Activated CD4-positive, alpha-beta T cell treated with anti-CD3 and anti-CD28 coated beads for 24 hours (primary cell): Measurements from ENCODE around the gene GPATCH11.

Experiments
- DNase-seq, 2 donors: peaks; one replicate each; pipeline ENCODE4 v3.0.0-alpha.2; 2020; ENCODE audit warnings: low read depth in 2 of 2

The GPATCH11 gene

DNA sequence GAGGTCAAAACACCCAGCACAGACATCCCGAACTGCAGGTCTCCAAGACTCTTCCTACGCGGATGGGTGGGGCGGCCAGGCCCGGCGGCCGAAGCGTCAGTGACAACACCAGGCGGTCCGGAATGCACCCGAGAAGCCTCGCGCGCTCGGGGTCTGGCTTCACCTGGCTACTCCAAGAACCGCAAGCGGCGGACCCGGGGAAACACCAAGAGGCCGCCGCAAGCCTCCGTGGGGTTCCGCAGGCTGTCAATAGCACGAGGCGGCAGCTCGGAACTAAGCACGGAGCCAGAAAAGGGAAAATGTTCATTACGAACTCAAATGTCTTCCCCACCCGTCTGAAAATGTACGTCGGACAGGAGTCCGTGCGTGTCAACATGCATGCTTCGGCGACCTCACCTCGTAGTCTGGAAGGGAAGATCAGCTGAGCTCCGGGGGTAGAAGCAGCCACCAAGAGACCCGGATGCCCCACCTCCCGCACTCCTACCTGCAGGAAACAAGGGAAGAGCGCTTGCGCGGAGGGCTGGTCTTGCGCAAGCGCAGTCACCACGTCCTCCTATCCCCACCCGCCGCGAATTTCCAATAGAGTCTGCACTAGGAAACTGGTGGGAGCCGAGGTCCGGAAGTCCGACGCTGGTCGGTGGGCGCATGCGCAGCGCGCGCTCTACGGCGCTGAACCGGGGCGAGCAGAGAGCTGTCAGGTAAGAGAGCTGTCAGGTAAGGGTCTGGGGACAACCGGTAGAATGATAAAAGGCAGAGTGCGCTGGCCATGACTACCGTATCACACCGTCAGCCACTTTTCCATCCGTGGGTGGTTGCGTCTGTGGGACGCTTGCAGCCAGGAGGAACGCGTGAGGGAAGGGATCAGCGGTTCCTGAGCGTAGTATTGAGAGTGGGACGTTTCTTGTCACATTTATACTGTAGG lies at the start of gene GPATCH11, which contains the start of gene HEATR5B:
TSS of gene GPATCH11 (plus strand) at position 646 of the 922 bp plus-strand sequence. CDS start 3,864 bp downstream, outside the sequence.
TSS of gene HEATR5B (minus strand) at position 500 of the 922 bp plus-strand sequence. CDS start 958 bp downstream, outside the sequence.
- DNase-seq: peak; percentile 83 to 84

GRCh38 chr2:37037771-37038170 lies 46.5 kb upstream of the GPATCH11 start:
- DNase-seq: no peak

GRCh38 chr2:37039580-37039979 lies 44.7 kb upstream of the GPATCH11 start:
- DNase-seq: no peak

GRCh38 chr2:37052600-37053332 lies 31.6 kb upstream of the GPATCH11 start:
- no peak for DNase-seq

DNA sequence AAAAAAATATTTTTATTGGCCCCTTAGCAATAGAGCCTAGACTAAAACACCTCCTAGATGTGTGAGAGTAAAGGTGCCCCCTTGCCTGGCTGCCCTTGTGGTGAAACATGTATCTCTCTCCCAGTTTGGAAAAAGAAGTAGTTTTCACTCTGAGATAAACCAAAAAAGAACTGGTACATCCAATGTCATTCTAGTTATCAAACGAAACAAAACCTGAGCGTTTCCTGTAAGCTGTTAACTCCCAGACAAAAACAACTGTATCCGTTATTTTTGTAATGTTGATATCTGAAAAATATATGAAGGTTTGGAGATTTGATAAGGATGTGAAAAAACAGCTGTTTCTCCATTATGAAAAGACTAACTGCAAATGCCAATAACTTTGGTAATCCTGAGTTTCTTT lies 24.5 kb upstream of the GPATCH11 start:
- no peak for DNase-seq

- no peak for DNase-seq
These were observed 23.9 kb upstream of the GPATCH11 start for GRCh38 chr2:37060446-37060845.

DNA sequence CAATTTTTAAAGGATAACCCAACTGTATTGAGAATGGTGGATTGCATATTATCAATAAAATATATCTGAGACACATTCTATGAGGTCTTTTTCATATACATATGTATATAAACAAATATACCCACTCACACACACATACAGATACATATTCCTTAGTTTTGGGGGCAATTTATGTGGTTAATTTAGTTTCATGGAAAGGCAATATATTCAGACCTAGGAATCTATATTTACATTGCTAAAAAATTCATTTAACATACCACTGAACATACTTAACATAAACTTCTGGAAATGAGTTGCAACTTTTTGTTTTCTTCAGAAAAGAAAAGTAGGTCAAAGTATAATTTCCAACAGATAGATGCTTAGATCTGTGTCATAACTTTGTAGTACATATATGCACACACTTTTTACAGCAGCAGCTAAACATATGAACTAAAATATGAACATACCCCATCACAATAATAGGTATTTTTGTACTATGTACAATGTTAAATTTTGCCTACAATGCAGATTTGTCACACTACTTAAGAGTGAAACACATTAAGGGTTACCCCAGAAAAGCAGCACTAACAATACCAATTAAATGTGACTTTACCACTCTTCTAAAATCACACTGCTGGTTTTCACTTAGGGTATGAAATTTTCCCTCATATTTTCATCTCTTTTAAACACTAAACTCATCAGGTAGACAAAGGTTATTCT lies 23.2 kb upstream of the GPATCH11 start:
- no peak for DNase-seq

- no peak for DNase-seq
These were observed 22.5 kb upstream of the GPATCH11 start for GRCh38 chr2:37061776-37062175.

DNA sequence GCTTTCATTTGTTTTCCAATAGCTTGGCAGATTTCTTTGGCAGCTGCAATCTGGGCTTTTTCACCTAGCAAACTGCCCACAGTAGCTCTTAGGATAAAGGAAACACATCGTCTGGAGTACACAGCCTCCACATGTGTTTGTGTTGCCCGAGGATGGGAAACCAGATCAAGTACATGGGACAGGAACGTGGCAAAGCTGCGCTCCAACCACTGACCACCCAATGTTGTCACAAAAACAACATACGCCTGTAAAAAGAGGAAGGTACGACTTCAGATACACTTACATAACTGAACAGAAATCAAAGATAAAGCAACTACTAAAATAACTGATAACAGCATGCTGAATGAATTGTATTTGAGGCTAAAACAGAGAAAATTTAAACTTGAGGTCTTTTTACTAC lies 15.6 kb upstream of the GPATCH11 start:
- DNase-seq: no peak

DNA sequence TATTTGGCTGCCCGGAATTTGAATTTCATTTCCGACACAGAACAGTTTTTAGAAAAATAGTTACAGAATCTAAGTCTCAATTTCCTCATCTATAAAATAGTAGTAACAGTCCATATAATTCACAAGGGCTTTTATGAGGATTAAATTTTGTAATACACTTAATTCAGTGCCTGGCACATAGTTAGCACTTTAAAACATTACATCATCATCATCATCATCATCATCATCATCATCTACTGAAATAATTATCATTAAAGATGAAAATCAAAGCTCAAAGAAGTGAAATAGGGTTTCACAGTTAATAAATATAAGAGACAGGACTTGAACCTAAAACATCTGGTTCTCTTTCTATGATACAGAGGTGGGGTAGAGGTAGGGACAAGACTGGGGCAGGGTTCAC lies 13.4 kb upstream of the GPATCH11 start:
- no peak for DNase-seq

- DNase-seq: no peak
These were observed 4.1 kb upstream of the GPATCH11 start for GRCh38 chr2:37080266-37080665.

GRCh38 chr2:37080689-37081088 lies 3.6 kb upstream of the GPATCH11 start:
- DNase-seq: no peak

DNA sequence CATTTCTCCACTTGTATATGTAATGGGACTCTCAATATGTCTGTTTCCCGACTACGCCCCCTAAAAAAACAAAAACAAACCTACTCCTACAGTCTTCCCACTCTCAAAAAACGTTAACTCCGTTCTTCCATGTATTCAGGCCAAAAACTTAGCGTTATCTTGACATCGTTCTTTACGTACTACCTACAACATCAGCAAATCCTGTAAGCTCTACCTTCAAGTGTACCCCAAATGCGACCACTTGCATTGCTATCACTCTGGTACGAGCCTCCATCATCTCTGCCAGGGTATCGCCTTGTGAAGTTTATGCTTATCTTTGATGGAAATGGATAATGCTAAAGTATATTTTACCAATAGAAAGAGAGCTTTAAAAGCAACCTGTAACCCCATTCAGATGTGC lies 479 bp downstream of the GPATCH11 start:
- DNase-seq: no peak

DNA sequence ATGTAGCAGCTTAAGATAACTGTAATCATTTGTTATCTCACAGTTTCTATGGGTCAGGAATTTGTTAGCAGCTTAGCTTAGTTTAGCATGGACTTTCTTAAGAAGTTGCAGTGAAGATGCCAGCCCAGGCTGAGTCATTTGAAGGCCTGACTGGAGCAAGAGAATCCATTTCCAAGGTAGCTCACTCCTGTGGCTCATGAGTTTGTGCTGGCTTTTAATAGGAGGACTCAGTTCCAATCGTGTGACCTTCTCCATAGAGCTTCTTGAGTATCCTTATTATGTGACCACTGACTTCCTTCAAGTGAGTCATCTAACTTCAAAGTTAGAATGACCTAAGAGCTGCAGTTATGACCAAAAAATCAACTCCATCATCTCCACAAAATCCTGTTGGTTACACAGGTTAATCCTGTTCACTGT lies 1.4 kb downstream of the GPATCH11 start:
- DNase-seq: no peak

DNA sequence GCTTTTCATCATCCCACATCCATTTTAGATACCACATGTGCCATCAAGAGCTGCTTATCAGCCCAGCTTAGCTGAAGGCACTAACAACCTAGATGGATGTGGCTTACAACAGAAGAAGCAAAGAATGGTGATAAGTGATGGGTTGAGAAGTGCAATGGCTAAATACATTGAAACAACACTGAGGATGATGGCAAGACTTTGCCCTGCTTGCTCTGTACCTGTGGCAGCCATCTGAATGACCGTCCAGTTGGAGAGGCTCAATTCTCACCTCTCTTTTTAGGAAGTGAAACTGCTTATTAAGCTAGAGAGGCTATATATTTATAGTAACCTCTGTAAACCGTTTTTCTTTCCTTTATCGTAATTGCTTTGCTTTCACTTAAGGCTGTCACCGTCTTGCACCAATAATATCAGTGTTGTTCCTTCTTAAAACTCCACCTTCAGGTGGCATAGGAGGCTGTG lies 5.7 kb downstream of the GPATCH11 start:
- no peak for DNase-seq

DNA sequence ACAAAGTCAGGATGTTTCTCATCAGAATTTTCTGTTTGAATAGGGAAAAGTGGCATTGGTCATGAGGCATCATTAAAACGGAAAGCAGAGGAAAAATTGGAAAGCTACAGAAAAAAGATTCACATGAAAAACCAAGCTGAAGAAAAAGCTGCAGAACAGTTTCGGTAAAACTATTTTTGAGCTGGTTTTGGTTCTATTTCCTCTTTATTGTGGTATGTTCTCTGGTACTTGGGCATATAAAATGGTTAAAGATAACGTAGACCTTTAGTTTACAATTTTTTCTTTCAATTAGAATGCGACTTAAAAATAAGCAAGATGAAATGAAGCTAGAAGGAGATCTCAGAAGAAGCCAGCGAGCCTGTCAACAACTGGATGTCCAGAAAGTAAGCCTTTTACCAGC lies 7.6 kb downstream of the GPATCH11 start:
- no peak for DNase-seq

- no peak for DNase-seq
These were observed 12.2 kb downstream of the GPATCH11 start for GRCh38 chr2:37096568-37096967.

DNA sequence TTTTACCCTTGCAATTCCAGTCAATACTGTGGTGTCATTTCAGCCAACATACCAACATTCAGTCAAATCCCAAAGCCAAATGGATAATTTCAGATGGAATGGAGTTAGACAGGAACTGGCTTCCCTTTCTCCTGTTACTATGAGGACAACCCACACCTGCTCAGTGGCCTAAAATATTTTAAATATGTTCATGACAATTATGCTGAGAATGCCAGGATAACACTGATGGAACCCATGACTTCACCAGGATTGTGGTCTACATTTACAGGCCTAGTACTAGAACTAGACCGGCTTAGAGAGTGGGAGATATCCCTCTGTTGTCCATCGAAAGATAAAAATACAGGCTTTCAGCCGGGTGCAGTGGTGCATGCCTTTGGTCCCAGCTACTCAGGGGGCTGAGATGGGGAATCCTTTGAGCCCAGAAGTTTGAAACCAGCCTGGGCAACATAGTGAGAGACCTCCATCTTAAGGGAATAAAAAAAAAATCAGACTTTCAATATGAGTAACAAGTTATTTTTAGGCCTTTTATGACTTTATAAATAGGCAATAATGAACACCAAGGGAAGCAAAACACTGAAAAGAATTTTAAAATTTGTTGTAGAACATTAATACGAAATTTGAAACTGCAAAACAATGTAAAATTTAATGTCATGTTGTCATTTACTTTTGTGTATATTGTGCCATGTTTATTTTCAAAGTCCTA lies 14.2 kb downstream of the GPATCH11 start:
- no peak for DNase-seq

DNA sequence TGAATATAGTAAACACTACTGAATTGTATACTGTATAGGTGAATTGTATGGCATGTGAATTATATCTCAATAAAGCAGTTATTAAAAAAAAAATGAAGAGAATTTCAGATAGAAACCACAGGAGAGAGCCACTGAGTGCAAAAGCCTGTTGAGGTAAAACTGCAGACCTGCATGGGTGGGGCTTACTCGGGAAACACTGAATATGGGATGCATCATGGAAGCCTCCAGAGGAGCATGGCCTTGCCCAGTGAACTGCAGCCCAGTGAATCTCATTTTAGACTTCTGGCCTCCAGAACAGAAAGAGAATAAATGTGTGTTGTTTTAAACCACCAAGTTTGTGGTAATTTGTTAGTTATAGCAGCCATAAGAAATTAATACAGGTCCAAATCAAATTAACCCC lies 15.7 kb downstream of the GPATCH11 start:
- DNase-seq: no peak

GRCh38 chr2:37102588-37102987 lies 18.3 kb downstream of the GPATCH11 start:
- DNase-seq: no peak

DNA sequence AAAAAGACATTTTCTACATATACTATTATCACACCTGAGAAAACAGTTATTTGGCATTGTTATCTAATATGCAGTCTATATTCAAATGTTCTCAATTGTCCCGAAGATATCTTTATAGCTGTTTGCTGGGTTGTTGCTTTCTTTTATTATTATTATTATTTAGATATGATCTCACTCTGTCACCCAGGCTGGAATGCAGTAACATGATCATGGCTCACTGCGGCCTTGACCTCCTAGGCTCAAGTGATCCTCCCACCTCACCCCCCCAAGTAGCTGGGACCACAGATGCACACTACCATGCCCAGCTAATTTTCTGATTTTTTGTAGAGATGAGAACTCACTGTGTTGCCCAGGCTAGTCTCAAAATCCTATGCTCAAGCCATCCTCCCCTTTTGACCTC lies 19.9 kb downstream of the GPATCH11 start:
- DNase-seq: no peak
